ENCODE results near the gene ORC3.

The ORC3 gene

DNA sequence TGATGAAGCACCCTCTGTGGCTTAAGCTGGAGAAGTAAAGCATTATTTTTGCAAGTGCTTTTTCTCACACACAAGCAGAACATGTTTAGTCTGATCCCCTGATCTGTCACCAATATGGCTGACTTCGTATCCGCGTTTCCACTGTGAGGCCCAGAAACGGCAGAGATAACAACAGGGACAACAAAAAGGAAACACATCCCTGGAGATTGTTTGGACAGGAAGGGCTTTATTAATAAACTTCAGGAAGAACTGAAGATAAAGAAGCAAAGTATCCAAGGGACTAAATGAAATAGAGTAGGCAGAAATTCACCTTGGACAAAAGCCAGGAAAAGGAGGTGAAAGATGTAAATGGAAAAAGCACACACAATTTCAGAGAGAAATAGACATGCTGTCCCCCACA, 49.4 kb upstream of the ORC3 start:
- ChIA-PET POLR2A (interaction anchor here (0.7 kb wide), 1 partner anchor 94 kb away, joined by 3 read pairs; no protein-coding TSS in a partner anchor), CTCF (interaction anchor here (0.7 kb wide), 1 partner anchor 224 kb away, joined by 3 read pairs; no protein-coding TSS in a partner anchor)
- peaks cover 22 to 62% of the 10 kb centered on the region in 2 experiments for H3K36me3 ChIP-seq (ENCODE audit: control insufficient read depth in 2 of 2, insufficient read depth in 1 of 2, low read length in 2 of 2)

GRCh38 chr6:87541041-87541440, 48.9 kb upstream of the ORC3 start:
- Histone ChIP-seq H3K27ac (ENCODE audit: extremely low read depth, low read depth, low read length) (no peak overlapping the region), H3K36me3 (ENCODE audit: control insufficient read depth in 2 of 2, insufficient read depth in 1 of 2, low read length in 2 of 2) (peaks cover 22 to 66% of the 10 kb centered on the region in 2 experiments), H3K9me3 (ENCODE audit: control insufficient read depth, insufficient read depth, low read depth, low read length) (no peaks in the 10 kb centered on the region), H3K4me1 (ENCODE audit: control insufficient read depth, insufficient read depth, low read length) (no peaks in the 10 kb centered on the region), H3K4me3 (ENCODE audit: low read depth, low read length) (no peak overlapping the region)
- ChIA-PET CTCF (interaction anchor here (1.2 kb wide), 1 partner anchor 10 kb away, joined by 4 read pairs; no protein-coding TSS in a partner anchor), POLR2A (no interaction called here)
- no peak for TF ChIP-seq SP7 (tag by site-specific recombination; IDR thresholded peaks at IDR 0.05)
- no peak for TF ChIP-seq ZNF48 (tag by site-specific recombination; IDR thresholded peaks at IDR 0.05)
- TF ChIP-seq, protein P1, sequence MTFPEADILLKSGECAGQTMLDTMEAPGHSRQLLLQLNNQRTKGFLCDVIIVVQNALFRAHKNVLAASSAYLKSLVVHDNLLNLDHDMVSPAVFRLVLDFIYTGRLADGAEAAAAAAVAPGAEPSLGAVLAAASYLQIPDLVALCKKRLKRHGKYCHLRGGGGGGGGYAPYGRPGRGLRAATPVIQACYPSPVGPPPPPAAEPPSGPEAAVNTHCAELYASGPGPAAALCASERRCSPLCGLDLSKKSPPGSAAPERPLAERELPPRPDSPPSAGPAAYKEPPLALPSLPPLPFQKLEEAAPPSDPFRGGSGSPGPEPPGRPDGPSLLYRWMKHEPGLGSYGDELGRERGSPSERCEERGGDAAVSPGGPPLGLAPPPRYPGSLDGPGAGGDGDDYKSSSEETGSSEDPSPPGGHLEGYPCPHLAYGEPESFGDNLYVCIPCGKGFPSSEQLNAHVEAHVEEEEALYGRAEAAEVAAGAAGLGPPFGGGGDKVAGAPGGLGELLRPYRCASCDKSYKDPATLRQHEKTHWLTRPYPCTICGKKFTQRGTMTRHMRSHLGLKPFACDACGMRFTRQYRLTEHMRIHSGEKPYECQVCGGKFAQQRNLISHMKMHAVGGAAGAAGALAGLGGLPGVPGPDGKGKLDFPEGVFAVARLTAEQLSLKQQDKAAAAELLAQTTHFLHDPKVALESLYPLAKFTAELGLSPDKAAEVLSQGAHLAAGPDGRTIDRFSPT (tag by site-specific recombination; IDR thresholded peaks at IDR 0.05) = no peak
- TF ChIP-seq ZNF311 (tag by site-specific recombination; IDR thresholded peaks at IDR 0.05; ENCODE audit: borderline replicate concordance) = no peak
- TF ChIP-seq ZNF704 (tag by site-specific recombination; IDR thresholded peaks at IDR 0.05) = no peak
- no peak for TF ChIP-seq ZNF610 (tag by site-specific recombination; IDR thresholded peaks at IDR 0.05; ENCODE audit: borderline replicate concordance)

More for the DNA sequence above, 49.4 kb upstream of the ORC3 start:
- H3K9me3 ChIP-seq (ENCODE audit: control insufficient read depth, insufficient read depth, low read depth, low read length) = no peaks in the 10 kb centered on the region
- H3K27ac ChIP-seq (ENCODE audit: extremely low read depth, low read depth, low read length) = no peak overlapping the region
- no peaks in the 10 kb centered on the region for H3K4me1 ChIP-seq (ENCODE audit: control insufficient read depth, insufficient read depth, low read length)
- no peak for TF ChIP-seq ZNF112 (tag by site-specific recombination; IDR thresholded peaks at IDR 0.05)
- TF ChIP-seq ZNF785 (tag by site-specific recombination; IDR thresholded peaks at IDR 0.05) = no peak
- TF ChIP-seq ZNF488 (tag by site-specific recombination; IDR thresholded peaks at IDR 0.05) = no peak
- TF ChIP-seq ZNF544 (tag by site-specific recombination; IDR thresholded peaks at IDR 0.05) = no peak
- TF ChIP-seq, protein P2, sequence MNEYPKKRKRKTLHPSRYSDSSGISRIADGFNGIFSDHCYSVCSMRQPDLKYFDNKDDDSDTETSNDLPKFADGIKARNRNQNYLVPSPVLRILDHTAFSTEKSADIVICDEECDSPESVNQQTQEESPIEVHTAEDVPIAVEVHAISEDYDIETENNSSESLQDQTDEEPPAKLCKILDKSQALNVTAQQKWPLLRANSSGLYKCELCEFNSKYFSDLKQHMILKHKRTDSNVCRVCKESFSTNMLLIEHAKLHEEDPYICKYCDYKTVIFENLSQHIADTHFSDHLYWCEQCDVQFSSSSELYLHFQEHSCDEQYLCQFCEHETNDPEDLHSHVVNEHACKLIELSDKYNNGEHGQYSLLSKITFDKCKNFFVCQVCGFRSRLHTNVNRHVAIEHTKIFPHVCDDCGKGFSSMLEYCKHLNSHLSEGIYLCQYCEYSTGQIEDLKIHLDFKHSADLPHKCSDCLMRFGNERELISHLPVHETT (tag by site-specific recombination; IDR thresholded peaks at IDR 0.05) = no peak
- TF ChIP-seq ZNF146 (tag by site-specific recombination; IDR thresholded peaks at IDR 0.05) = no peak
- TF ChIP-seq ZNF416 (tag by site-specific recombination; IDR thresholded peaks at IDR 0.05) = no peak
- no peak for TF ChIP-seq ZNF175 (tag by site-specific recombination; IDR thresholded peaks at IDR 0.05)
- no peak for TF ChIP-seq ZNF214 (tag by site-specific recombination; IDR thresholded peaks at IDR 0.05; ENCODE audit: borderline replicate concordance)
- TF ChIP-seq ZNF830 (tag by site-specific recombination; IDR thresholded peaks at IDR 0.05; ENCODE audit: low read depth) = no peak
- no peak for TF ChIP-seq ZSCAN18 (tag by site-specific recombination; IDR thresholded peaks at IDR 0.05)
- no peak for TF ChIP-seq ZNF354C (tag by site-specific recombination; IDR thresholded peaks at IDR 0.05; ENCODE audit: borderline replicate concordance, low read depth)
- TF ChIP-seq, protein P3, sequence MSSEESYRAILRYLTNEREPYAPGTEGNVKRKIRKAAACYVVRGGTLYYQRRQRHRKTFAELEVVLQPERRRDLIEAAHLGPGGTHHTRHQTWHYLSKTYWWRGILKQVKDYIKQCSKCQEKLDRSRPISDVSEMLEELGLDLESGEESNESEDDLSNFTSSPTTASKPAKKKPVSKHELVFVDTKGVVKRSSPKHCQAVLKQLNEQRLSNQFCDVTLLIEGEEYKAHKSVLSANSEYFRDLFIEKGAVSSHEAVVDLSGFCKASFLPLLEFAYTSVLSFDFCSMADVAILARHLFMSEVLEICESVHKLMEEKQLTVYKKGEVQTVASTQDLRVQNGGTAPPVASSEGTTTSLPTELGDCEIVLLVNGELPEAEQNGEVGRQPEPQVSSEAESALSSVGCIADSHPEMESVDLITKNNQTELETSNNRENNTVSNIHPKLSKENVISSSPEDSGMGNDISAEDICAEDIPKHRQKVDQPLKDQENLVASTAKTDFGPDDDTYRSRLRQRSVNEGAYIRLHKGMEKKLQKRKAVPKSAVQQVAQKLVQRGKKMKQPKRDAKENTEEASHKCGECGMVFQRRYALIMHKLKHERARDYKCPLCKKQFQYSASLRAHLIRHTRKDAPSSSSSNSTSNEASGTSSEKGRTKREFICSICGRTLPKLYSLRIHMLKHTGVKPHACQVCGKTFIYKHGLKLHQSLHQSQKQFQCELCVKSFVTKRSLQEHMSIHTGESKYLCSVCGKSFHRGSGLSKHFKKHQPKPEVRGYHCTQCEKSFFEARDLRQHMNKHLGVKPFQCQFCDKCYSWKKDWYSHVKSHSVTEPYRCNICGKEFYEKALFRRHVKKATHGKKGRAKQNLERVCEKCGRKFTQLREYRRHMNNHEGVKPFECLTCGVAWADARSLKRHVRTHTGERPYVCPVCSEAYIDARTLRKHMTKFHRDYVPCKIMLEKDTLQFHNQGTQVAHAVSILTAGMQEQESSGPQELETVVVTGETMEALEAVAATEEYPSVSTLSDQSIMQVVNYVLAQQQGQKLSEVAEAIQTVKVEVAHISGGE (tag by site-specific recombination; conservative IDR thresholded peaks at IDR 0.05; ENCODE audit: low read depth) = no peak
- no peak for TF ChIP-seq ZNF174 (tag by site-specific recombination; IDR thresholded peaks at IDR 0.05)
- no peak for TF ChIP-seq OSR2 (tag by site-specific recombination; IDR thresholded peaks at IDR 0.05)
- TF ChIP-seq ZNF366 (tag by site-specific recombination; conservative IDR thresholded peaks at IDR 0.05) = no peak
- no peak for TF ChIP-seq OVOL3 (tag by site-specific recombination; IDR thresholded peaks at IDR 0.05)
- no peak for TF ChIP-seq ELK4 (IDR thresholded peaks at IDR 0.05; ENCODE audit: borderline replicate concordance, low read depth, low read length)
- no peak overlapping the region for H3K4me3 ChIP-seq (ENCODE audit: low read depth, low read length)
